HEK293 (cell line): ENCODE data around the gene ACAP3.

Experiments used
- GLIS1 ChIP-seq: fragments of 450-650 bp; formaldehyde crosslinking; IDR thresholded peaks from 2 replicates; pipeline ENCODE4 v1.5.1; 2016; ENCODE audit warnings: missing biosample characterization, missing genetic modification characterization
- PBX3 ChIP-seq: sonication (generic); formaldehyde crosslinking; IDR thresholded peaks from 2 replicates; pipeline ENCODE4 v1.8.1; 2022; ENCODE audit warnings: mild to moderate bottlenecking, moderate library complexity, missing genetic modification reagents
- REST ChIP-seq: fragments of 450-650 bp; formaldehyde crosslinking; IDR thresholded peaks from 2 replicates; pipeline ENCODE4 v1.5.1; 2016; ENCODE audit warnings: missing biosample characterization, missing genetic modification characterization
- ZNF133 ChIP-seq: fragments of 450-650 bp; formaldehyde crosslinking; IDR thresholded peaks from 2 replicates; pipeline ENCODE4 v1.5.1; 2016; ENCODE audit warnings: missing biosample characterization, missing genetic modification characterization
- ZNF223 ChIP-seq: fragments of 450-650 bp; formaldehyde crosslinking; IDR thresholded peaks from 2 replicates; pipeline ENCODE4 v1.5.1; 2016; ENCODE audit warnings: missing biosample characterization, missing genetic modification characterization
- ZNF324 ChIP-seq: fragments of 450-650 bp; formaldehyde crosslinking; IDR thresholded peaks from 2 replicates; pipeline ENCODE4 v1.5.1; 2016; ENCODE audit warnings: missing biosample characterization, missing genetic modification characterization
- ZNF335 ChIP-seq: fragments of 450-650 bp; formaldehyde crosslinking; conservative IDR thresholded peaks from 2 replicates; pipeline ENCODE4 v1.5.1; 2016; ENCODE audit warnings: missing biosample characterization, missing genetic modification characterization
- ZNF518A ChIP-seq: fragments of 450-650 bp; formaldehyde crosslinking; conservative IDR thresholded peaks from 2 replicates; pipeline ENCODE4 v1.5.1; 2016; ENCODE audit warnings: low read depth, missing biosample characterization, missing genetic modification characterization
- ZNF621 ChIP-seq: fragments of 450-650 bp; formaldehyde crosslinking; IDR thresholded peaks from 2 replicates; pipeline ENCODE4 v1.5.1; 2017; ENCODE audit warnings: missing biosample characterization, missing genetic modification characterization
- TF ChIP-seq, protein P1 (sequence below): fragments of 450-650 bp; formaldehyde crosslinking; IDR thresholded peaks from 2 replicates; pipeline ENCODE4 v1.5.1; 2016; ENCODE audit warnings: missing biosample characterization, missing genetic modification characterization
- TF ChIP-seq, protein P2 (sequence below): fragments of 450-650 bp; formaldehyde crosslinking; IDR thresholded peaks from 2 replicates; pipeline ENCODE4 v1.5.1; 2016; ENCODE audit warnings: missing biosample characterization, missing genetic modification characterization

Gene ACAP3

GRCh38 chr1:1291548-1292441, 15.9 kb downstream of the ACAP3 start (continued):
- TF ChIP-seq ZNF518A (tag by site-specific recombination) (no peak), ZNF223 (tag by site-specific recombination) (no peak), ZNF621 (tag by site-specific recombination) (no peak), ZNF324 (tag by site-specific recombination) (no peak), ZNF133 (no peak), PBX3 (CRISPR knock-in tag) (no peak), GLIS1 (tag by site-specific recombination) (peak; percentile 73), ZNF335 (tag by site-specific recombination) (peak; percentile 71), REST (0 out of 2 replicates have a peak, but pooled peaks have one; percentile 12)
- TF ChIP-seq, protein P1, sequence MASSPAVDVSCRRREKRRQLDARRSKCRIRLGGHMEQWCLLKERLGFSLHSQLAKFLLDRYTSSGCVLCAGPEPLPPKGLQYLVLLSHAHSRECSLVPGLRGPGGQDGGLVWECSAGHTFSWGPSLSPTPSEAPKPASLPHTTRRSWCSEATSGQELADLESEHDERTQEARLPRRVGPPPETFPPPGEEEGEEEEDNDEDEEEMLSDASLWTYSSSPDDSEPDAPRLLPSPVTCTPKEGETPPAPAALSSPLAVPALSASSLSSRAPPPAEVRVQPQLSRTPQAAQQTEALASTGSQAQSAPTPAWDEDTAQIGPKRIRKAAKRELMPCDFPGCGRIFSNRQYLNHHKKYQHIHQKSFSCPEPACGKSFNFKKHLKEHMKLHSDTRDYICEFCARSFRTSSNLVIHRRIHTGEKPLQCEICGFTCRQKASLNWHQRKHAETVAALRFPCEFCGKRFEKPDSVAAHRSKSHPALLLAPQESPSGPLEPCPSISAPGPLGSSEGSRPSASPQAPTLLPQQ (tag by site-specific recombination), result 0 out of 2 replicates have a peak, but pooled peaks have one; percentile 31
- TF ChIP-seq, protein P2, sequence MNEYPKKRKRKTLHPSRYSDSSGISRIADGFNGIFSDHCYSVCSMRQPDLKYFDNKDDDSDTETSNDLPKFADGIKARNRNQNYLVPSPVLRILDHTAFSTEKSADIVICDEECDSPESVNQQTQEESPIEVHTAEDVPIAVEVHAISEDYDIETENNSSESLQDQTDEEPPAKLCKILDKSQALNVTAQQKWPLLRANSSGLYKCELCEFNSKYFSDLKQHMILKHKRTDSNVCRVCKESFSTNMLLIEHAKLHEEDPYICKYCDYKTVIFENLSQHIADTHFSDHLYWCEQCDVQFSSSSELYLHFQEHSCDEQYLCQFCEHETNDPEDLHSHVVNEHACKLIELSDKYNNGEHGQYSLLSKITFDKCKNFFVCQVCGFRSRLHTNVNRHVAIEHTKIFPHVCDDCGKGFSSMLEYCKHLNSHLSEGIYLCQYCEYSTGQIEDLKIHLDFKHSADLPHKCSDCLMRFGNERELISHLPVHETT, result peak; percentile 38; the same call in 1 of the 2 replicates
- TF ChIP-seq, all 188 proteins: peak for 25
